Tibial nerve (tissue), 4 donors: ENCODE measurements around the gene FOSL2. TPM values are rescaled to one million over a fixed set of nuclear protein-coding genes. Genes with fewer than 3 reads are reported as not detected.

Experiments
- DNase-seq, 2 donors: peaks; one replicate each; pipeline ENCODE4 v3.0.0-alpha.2; 2019; ENCODE audit warnings: low spot score in 2 of 2
- H3K27ac ChIP-seq, 4 donors: fragments of 200-600 bp; sonication (generic) in 3 of 4; one replicate each; pipeline ENCODE4 v1.5.1; 2017 to 2019; ENCODE audit warnings: mild to moderate bottlenecking in 1 of 4
- H3K27me3 ChIP-seq, 2 donors: fragments of 200-600 bp; sonication (generic) in 1 of 2; one replicate each; pipeline versions ENCODE4 v1.5.1 to v1.6.0; 2017 to 2019
- H3K36me3 ChIP-seq, 3 donors: fragments of 200-600 bp; sonication (generic); one replicate each; pipeline ENCODE4 v1.5.1; 2018 to 2019
- H3K4me1 ChIP-seq, 4 donors: fragments of 200-600 bp; sonication (generic) in 3 of 4; one replicate each; pipeline ENCODE4 v1.5.1; 2017 to 2019
- H3K4me3 ChIP-seq, 4 donors: fragments of 200-600 bp; sonication (generic) in 3 of 4; one replicate each; pipeline ENCODE4 v1.5.1; 2017 to 2019; ENCODE audit warnings: mild to moderate bottlenecking in 1 of 4, moderate library complexity in 1 of 4
- H3K9me3 ChIP-seq, 4 donors: fragments of 200-600 bp; sonication (generic) in 3 of 4; one replicate each; pipeline ENCODE4 v1.5.1; 2017 to 2019
- EP300 ChIP-seq, 2 donors: sonication (generic); formaldehyde crosslinking; IDR thresholded peaks; one replicate each; pipeline ENCODE4 v1.6.1; 2017; ENCODE audit warnings: antibody characterized with exemption in 2 of 2, mild to moderate bottlenecking in 1 of 2
- POLR2A ChIP-seq, 2 donors: fragments of 450-650 bp; IDR thresholded peaks; one replicate each; pipeline ENCODE4 v1.6.1; 2017; ENCODE audit warnings: antibody characterized with exemption in 2 of 2, mild to moderate bottlenecking in 2 of 2, moderate library complexity in 2 of 2
- WGBS, 2 donors: methylation state at CpG; one replicate each; pipeline ENCODE4 v1.1.5; 2018; 5-methylcytosine and 5-hydroxymethylcytosine counted together
- total RNA-seq, 4 donors: library from RNA; depleted of rRNA; stranded (reverse); fragments of >200 nt; gene quantifications; one replicate each; pipeline ENCODE4 v1.1.0, GENCODE V29; 2016
- TF ChIP-seq, protein P1 (sequence below), 5 experiments: fragments of 200-600 bp in 3 of 5; fragments of 450-650 bp in 2 of 5; sonication (generic) in 3 of 5; IDR thresholded peaks; one replicate each; pipeline ENCODE4 v1.5.1; 2016 to 2019; ENCODE audit warnings: antibody characterized with exemption in 5 of 5, mild to moderate bottlenecking in 3 of 5, moderate library complexity in 2 of 5

FOSL2 gene
- total RNA-seq, 4 donors from 2014 or later: 141 to 207 (median 190) TPM

DNA sequence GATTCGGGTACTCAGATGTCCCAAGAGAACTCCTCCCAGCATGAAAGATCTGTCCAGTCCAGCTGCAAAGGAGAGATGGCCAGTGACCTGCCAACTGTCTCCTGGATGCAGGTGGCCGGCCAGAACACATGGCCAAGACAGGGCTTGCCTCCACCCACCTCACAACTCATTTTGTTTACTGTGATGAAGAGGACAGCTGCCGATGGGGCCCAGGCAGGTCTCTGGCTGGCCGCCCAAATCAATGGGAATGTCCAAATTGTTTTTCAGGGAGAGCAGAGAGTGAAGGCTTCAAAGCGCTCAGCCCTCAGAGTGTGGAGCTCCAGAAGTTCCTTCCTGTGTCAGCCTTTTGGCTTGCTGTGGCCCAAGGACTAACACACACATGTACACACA lies 41.9 kb downstream of the FOSL2 start:
- no peak overlapping the region for H3K27ac ChIP-seq
- DNase-seq: no peak
- no peaks in the 10 kb centered on the region for H3K4me1 ChIP-seq
- TF ChIP-seq POLR2A (IDR thresholded peaks at IDR 0.05) (no peak), EP300 (IDR thresholded peaks at IDR 0.05) (no peak)
- TF ChIP-seq, protein P1, sequence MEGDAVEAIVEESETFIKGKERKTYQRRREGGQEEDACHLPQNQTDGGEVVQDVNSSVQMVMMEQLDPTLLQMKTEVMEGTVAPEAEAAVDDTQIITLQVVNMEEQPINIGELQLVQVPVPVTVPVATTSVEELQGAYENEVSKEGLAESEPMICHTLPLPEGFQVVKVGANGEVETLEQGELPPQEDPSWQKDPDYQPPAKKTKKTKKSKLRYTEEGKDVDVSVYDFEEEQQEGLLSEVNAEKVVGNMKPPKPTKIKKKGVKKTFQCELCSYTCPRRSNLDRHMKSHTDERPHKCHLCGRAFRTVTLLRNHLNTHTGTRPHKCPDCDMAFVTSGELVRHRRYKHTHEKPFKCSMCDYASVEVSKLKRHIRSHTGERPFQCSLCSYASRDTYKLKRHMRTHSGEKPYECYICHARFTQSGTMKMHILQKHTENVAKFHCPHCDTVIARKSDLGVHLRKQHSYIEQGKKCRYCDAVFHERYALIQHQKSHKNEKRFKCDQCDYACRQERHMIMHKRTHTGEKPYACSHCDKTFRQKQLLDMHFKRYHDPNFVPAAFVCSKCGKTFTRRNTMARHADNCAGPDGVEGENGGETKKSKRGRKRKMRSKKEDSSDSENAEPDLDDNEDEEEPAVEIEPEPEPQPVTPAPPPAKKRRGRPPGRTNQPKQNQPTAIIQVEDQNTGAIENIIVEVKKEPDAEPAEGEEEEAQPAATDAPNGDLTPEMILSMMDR (IDR thresholded peaks at IDR 0.05): no peak
- H3K4me3 ChIP-seq: no peak overlapping the region
- peaks cover 0 to 8% (median 0%) of the 10 kb centered on the region in 4 donors for H3K9me3 ChIP-seq
- H3K36me3 ChIP-seq: no peaks in the 10 kb centered on the region
- 64 to 67% methylated on average over 4 to 5 of the region's 5 CpGs for WGBS, 2 donors
- H3K27me3 ChIP-seq: no peaks in the 10 kb centered on the region

DNA sequence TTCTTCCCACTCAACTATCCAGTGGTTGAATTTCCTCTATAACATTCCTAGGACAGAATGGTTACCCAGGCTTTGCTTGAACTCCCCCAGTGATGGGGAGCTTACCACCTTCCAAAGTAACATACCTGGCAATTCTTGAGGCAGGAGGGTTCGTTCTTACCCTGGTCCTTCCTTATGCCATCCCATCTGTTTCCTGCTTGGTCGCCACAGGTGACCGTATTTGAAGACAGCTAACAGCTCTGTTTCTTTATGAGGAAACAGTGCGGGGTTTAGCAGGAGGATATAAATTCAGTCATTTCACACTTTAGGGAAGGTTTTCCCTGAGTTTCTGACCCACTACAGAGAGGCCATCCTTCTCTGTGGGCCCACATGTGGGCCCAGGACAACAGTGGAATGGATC lies 42.6 kb downstream of the FOSL2 start:
- no peak for TF ChIP-seq POLR2A (IDR thresholded peaks at IDR 0.05)
- TF ChIP-seq, protein P1 (IDR thresholded peaks at IDR 0.05): no peak
- no peak for TF ChIP-seq EP300 (IDR thresholded peaks at IDR 0.05)
- H3K36me3 ChIP-seq: no peaks in the 10 kb centered on the region
- peaks cover 0 to 8% (median 0%) of the 10 kb centered on the region in 4 donors for H3K9me3 ChIP-seq
- H3K4me3 ChIP-seq: no peak overlapping the region
- DNase-seq: no peak
- H3K4me1 ChIP-seq: no peaks in the 10 kb centered on the region
- no peaks in the 10 kb centered on the region for H3K27me3 ChIP-seq
- WGBS, 2 donors: 81 to 90% methylated on average over 4 of the region's 4 CpGs
- no peak overlapping the region for H3K27ac ChIP-seq

DNA sequence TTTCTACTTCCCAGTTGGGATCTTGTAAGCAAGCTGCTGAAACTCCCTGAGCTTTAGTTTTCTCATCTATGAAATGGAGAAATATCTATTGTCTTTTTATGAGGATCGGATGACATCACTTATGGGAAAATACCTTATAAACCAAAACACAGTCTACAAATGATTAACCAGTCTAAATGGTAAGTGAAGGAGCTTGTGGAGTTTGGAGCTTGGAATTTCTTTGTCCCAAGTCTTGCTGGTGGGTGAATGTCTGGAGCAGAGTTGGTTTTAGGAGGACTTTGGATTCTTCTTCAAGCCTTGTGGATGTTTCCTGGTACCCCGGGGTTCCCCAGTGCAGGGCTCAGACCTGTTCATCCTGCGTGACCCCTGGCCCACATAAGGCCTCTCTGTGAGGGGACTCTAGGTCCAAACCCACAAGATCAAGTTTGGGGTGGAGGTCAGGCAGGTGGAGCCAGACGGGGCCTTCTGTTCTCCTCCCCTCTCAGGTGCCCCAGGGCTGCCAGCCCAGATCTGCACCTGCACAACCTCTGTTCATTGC lies 43.2 kb downstream of the FOSL2 start:
- 83 to 84% methylated on average over 4 of the region's 4 CpGs for WGBS, 2 donors
- Histone ChIP-seq H3K36me3 (no peaks in the 10 kb centered on the region), H3K4me3 (no peak overlapping the region), H3K27ac (peak overlapping the region in 1 of 4 donors; percentile 34), H3K4me1 (no peaks in the 10 kb centered on the region), H3K27me3 (no peaks in the 10 kb centered on the region), H3K9me3 (peaks cover 0 to 8% (median 0%) of the 10 kb centered on the region in 4 donors)
- DNase-seq: no peak
- TF ChIP-seq, protein P1 (IDR thresholded peaks at IDR 0.05): no peak
- TF ChIP-seq EP300 (IDR thresholded peaks at IDR 0.05) (no peak), POLR2A (IDR thresholded peaks at IDR 0.05) (no peak)

DNA sequence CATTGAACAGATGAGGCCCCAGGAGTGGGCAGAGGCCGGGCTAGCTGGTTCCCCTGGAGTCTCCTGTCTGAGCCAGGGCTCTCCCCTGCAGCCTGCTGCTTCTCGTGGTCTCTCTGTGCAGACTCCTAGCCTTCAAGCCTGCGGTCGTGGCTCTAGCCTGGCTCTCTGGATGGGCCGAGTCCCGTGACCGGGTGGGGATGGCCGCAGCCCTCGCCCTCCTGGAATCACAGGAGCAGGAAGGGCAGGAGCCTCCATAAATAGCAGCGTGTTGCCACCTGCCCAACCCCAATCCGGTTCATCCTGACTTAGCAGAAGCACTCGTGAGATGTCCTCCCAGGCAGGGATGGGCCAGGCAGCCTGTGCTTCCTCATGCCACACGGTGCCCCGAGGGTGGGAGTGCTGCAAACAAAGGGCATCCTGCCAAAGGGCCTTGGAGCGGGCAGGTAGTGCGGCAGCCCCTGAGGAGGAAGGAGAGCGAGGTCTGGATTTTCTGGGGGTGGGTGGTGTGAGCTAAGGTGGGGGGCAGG lies 43.9 kb downstream of the FOSL2 start:
- WGBS, 2 donors: 73 to 85% methylated on average over 15 to 17 of the region's 17 CpGs
- no peak for DNase-seq

More for the DNA sequence above, 43.9 kb downstream of the FOSL2 start:
- peaks cover 0 to 8% (median 0%) of the 10 kb centered on the region in 4 donors for H3K9me3 ChIP-seq
- no peak overlapping the region for H3K4me3 ChIP-seq
- H3K36me3 ChIP-seq: no peaks in the 10 kb centered on the region
- no peaks in the 10 kb centered on the region for H3K27me3 ChIP-seq
- TF ChIP-seq POLR2A (IDR thresholded peaks at IDR 0.05): no peak
- no peak for TF ChIP-seq EP300 (IDR thresholded peaks at IDR 0.05)
- TF ChIP-seq, protein P1 (IDR thresholded peaks at IDR 0.05): no peak
- no peaks in the 10 kb centered on the region for H3K4me1 ChIP-seq
- H3K27ac ChIP-seq: peak overlapping the region in 1 of 4 donors; percentile 59
